ENCODE measurements around the gene PPP1R37. TPM values are rescaled to one million over a fixed set of nuclear protein-coding genes. Genes with fewer than 3 reads are reported as not detected.

PPP1R37 gene
- total and polyA plus RNA-seq, 12 donors, result 12.5 to 38.3 (median 16.8) TPM

- Histone ChIP-seq H3K4me3 (no peak overlapping the region), H3K9me3 (no peaks in the 10 kb centered on the region), H3K36me3 (peaks cover 0 to 52% (median 20%) of the 10 kb centered on the region in 9 donors), H3K27ac (no peak overlapping the region), H3K27me3 (peaks cover 3 to 16% (median 12%) of the 10 kb centered on the region in 7 donors), H3K4me1 (peaks cover 0 to 4% (median 2%) of the 10 kb centered on the region in 9 donors)
- intact Hi-C loops (cut with DNase I), result no loop called here
- WGBS, 2 donors, result 88 to 95% methylated on average over 18 of the region's 18 CpGs
- no peak for ATAC-seq
- DNase-seq, result no peak
- TF ChIP-seq CTCF (IDR thresholded peaks at IDR 0.05), result no peak
These were observed 53.8 kb downstream of the PPP1R37 start for GRCh38 chr19:45146741-45147205.

GRCh38 chr19:45147835-45148676 lies 55.1 kb downstream of the PPP1R37 start:
- DNase-seq (no peak), ATAC-seq (no peak)
- intact Hi-C loops (cut with DNase I), result no loop called here
- H3K36me3 ChIP-seq, result peaks cover 0 to 39% (median 13%) of the 10 kb centered on the region in 9 donors
- 84 to 85% methylated on average over 18 of the region's 18 CpGs for WGBS, 2 donors
- no peaks in the 10 kb centered on the region for H3K9me3 ChIP-seq
- no peak for TF ChIP-seq CTCF (IDR thresholded peaks at IDR 0.05)
- H3K27me3 ChIP-seq, result peaks cover 9 to 28% (median 24%) of the 10 kb centered on the region in 7 donors
- H3K4me1 ChIP-seq, result peaks cover 11 to 17% (median 14%) of the 10 kb centered on the region in 9 donors
- no peak overlapping the region for H3K27ac ChIP-seq
- no peak overlapping the region for H3K4me3 ChIP-seq

- no peak for ATAC-seq
- no peak for DNase-seq
- Histone ChIP-seq H3K36me3 (peaks cover 0 to 29% (median 13%) of the 10 kb centered on the region in 9 donors), H3K4me3 (no peak overlapping the region), H3K27me3 (peaks cover 9 to 39% (median 27%) of the 10 kb centered on the region in 7 donors), H3K4me1 (peaks cover 22 to 28% (median 25%) of the 10 kb centered on the region in 9 donors), H3K27ac (no peak overlapping the region), H3K9me3 (no peaks in the 10 kb centered on the region)
- 88% methylated on average over 9 of the region's 9 CpGs for WGBS, 2 donors
- TF ChIP-seq CTCF (IDR thresholded peaks at IDR 0.05), result no peak
- intact Hi-C loops (cut with DNase I), result no loop called here
These were observed 56.1 kb downstream of the PPP1R37 start for GRCh38 chr19:45149129-45149528.

- WGBS, 2 donors, result 89 to 93% methylated on average over 4 of the region's 4 CpGs
- H3K36me3 ChIP-seq, result peaks cover 0 to 18% (median 11%) of the 10 kb centered on the region in 9 donors
- peaks cover 22 to 32% (median 27%) of the 10 kb centered on the region in 9 donors for H3K4me1 ChIP-seq
- intact Hi-C loops (cut with DNase I), result no loop called here
- TF ChIP-seq CTCF (IDR thresholded peaks at IDR 0.05), result no peak
- no peak for DNase-seq
- H3K27ac ChIP-seq, result no peak overlapping the region
- no peak overlapping the region for H3K4me3 ChIP-seq
- ATAC-seq, result no peak
- no peaks in the 10 kb centered on the region for H3K9me3 ChIP-seq
- peaks cover 9 to 48% (median 27%) of the 10 kb centered on the region in 7 donors for H3K27me3 ChIP-seq
These were observed 57.2 kb downstream of the PPP1R37 start for GRCh38 chr19:45150180-45150579.
